HepG2 (cell line): Measurements from ENCODE around the gene SLC13A3. TPM values are rescaled to one million over a fixed set of nuclear protein-coding genes. Genes with fewer than 3 reads are reported as not detected.

Experiments used
- GATAD1 ChIP-seq: IDR thresholded peaks from 2 replicates; pipeline ENCODE4 v1.6.1; 2016; ENCODE audit warnings: missing genetic modification reagents, missing compliant biosample characterization
- GATAD2A ChIP-seq: IDR thresholded peaks from 2 replicates; pipeline ENCODE4 v1.6.1; 2016
- HNRNPH1 ChIP-seq: fragments of 200-400 bp; formaldehyde crosslinking; optimal IDR thresholded peaks from 2 replicates; pipeline ENCODE3; 2017; ENCODE audit warnings: mild to moderate bottlenecking, low read depth, low read length
- HNRNPLL ChIP-seq: fragments of 200-400 bp; formaldehyde crosslinking; IDR thresholded peaks from 2 replicates; pipeline ENCODE4 v1.6.1; 2017; ENCODE audit warnings: mild to moderate bottlenecking, low read depth, low read length; ENCODE audit not compliant: poor library complexity, severe bottlenecking
- ISL2 ChIP-seq: sonication (generic); formaldehyde crosslinking; IDR thresholded peaks from 2 replicates; pipeline ENCODE4 v1.5.0; 2020; ENCODE audit warnings: missing genetic modification reagents
- KAT2B ChIP-seq: fragments of 150-350 bp; IDR thresholded peaks from 2 replicates; pipeline ENCODE4 v1.6.1; 2014; ENCODE audit warnings: low read depth, low read length, borderline replicate concordance
- MXD1 ChIP-seq: sonication (generic); formaldehyde crosslinking; IDR thresholded peaks from 2 replicates; pipeline ENCODE4 v1.4.0; 2020; ENCODE audit warnings: mild to moderate bottlenecking, missing genetic modification reagents
- NCOA2 ChIP-seq: sonication (generic); formaldehyde crosslinking; IDR thresholded peaks from 2 replicates; pipeline ENCODE4 v1.8.0; 2022; ENCODE audit warnings: inconsistent platforms
- NR1H2 ChIP-seq: sonication (generic); formaldehyde crosslinking; IDR thresholded peaks from 2 replicates; pipeline ENCODE4 v1.8.1; 2022; ENCODE audit warnings: low read depth, missing genetic modification reagents, borderline replicate concordance
- PHF8 ChIP-seq: sonication (generic); formaldehyde crosslinking; IDR thresholded peaks from 2 replicates; pipeline ENCODE4 v1.5.0; 2020; ENCODE audit warnings: missing genetic modification reagents
- RAD21 ChIP-seq: fragments of 450-650 bp; formaldehyde crosslinking; IDR thresholded peaks from 2 replicates; pipeline ENCODE4 v1.5.0; 2020; ENCODE audit warnings: mild to moderate bottlenecking
- SNAPC4 ChIP-seq: sonication (generic); formaldehyde crosslinking; IDR thresholded peaks from 2 replicates; pipeline ENCODE4 v1.4.0; 2020; ENCODE audit warnings: mild to moderate bottlenecking, missing genetic modification reagents
- SPEN ChIP-seq: sonication (generic); formaldehyde crosslinking; IDR thresholded peaks from 2 replicates; pipeline ENCODE4 v1.5.1; 2020; ENCODE audit warnings: low read depth, mild to moderate bottlenecking, missing genetic modification reagents
- SSRP1 ChIP-seq: IDR thresholded peaks from 2 replicates; pipeline ENCODE4 v1.6.1; 2016; ENCODE audit warnings: control low read depth
- TARDBP ChIP-seq: sonication (generic); formaldehyde crosslinking; IDR thresholded peaks from 2 replicates; pipeline ENCODE4 v1.8.0; 2022; ENCODE audit warnings: mild to moderate bottlenecking, missing genetic modification reagents
- TBX2 ChIP-seq: sonication (generic); formaldehyde crosslinking; IDR thresholded peaks from 2 replicates; pipeline ENCODE4 v1.5.0; 2020; ENCODE audit warnings: missing genetic modification reagents, mild to moderate bottlenecking, borderline replicate concordance
- THAP11 ChIP-seq: IDR thresholded peaks from 2 replicates; pipeline ENCODE4 v1.6.1; 2016; ENCODE audit warnings: missing biosample characterization, missing genetic modification reagents
- U2AF1 ChIP-seq: fragments of 200-400 bp; formaldehyde crosslinking; optimal IDR thresholded peaks from 2 replicates; pipeline ENCODE3; 2017; ENCODE audit warnings: mild to moderate bottlenecking, low read depth, low read length
- ZFP1 ChIP-seq: IDR thresholded peaks from 2 replicates; pipeline ENCODE4 v1.6.1; 2016
- ZFP36L2 ChIP-seq: sonication (generic); formaldehyde crosslinking; IDR thresholded peaks from 2 replicates; pipeline ENCODE4 v1.4.0; 2020; ENCODE audit warnings: missing genetic modification reagents
- ZNF333 ChIP-seq: sonication (generic); formaldehyde crosslinking; IDR thresholded peaks from 2 replicates; pipeline ENCODE4 v1.4.0; 2020; ENCODE audit warnings: mild to moderate bottlenecking, missing genetic modification reagents, borderline replicate concordance
- ZNF605 ChIP-seq: sonication (generic); formaldehyde crosslinking; IDR thresholded peaks from 2 replicates; pipeline ENCODE4 v1.8.0; 2022; ENCODE audit warnings: mild to moderate bottlenecking, missing genetic modification reagents
- polyA plus RNA-seq, 8 experiments: library from polyadenylated mRNA; depleted of rRNA in 3 of 8; stranded (reverse) in 7 of 8; unstranded in 1 of 8; fragments of >200 nt; fragmentation: Illumina TruSeq in 4 of 8; extraction: Trizol in 4 of 8; gene quantifications; 2 replicates each; pipeline versions ENCODE4 v1.2.1 to v1.2.3, GENCODE V29; 2011 to 2016; ENCODE audit warnings: low read depth in 4 of 8, missing spikeins in 1 of 8, mixed read lengths in 1 of 8; ENCODE audit not compliant: insufficient read depth in 1 of 8
- total RNA-seq, 5 experiments: library from RNA; depleted of rRNA; stranded (reverse); fragments of >200 nt; fragmentation: Illumina TruSeq; extraction: Trizol; gene quantifications; 2 replicates each; pipeline ENCODE4 v1.2.3, GENCODE V29; 2016; ENCODE audit warnings: low read depth in 1 of 5

The SLC13A3 gene
- total and polyA plus RNA-seq, 2 of the 13 experiments (the other 11 are each of a cell fraction or from before 2014, with no cell fraction given), result 66.5 to 76.0 TPM

GRCh38 chr20:46674253-46675083 lies 23.2 kb upstream of the SLC13A3 start (continued):
- TF ChIP-seq ZFP36L2 (CRISPR knock-in tag), result no peak
- TF ChIP-seq NCOA2, result peak; percentile 97
- TF ChIP-seq MXD1 (CRISPR knock-in tag), result peak; percentile 63; the same call in 1 of the 2 replicates
- peak; percentile 90 for TF ChIP-seq TARDBP (CRISPR knock-in tag)
- TF ChIP-seq RAD21, result peak; percentile 77
- peak; percentile 88 for TF ChIP-seq SPEN
- peak; percentile 52 for TF ChIP-seq THAP11 (CRISPR knock-in tag)
- TF ChIP-seq HNRNPH1, result no peak
- TF ChIP-seq SNAPC4 (CRISPR knock-in tag), result peak; percentile 86
- peak; percentile 78 for TF ChIP-seq U2AF1
- TF ChIP-seq HNRNPLL, result peak; percentile 42
- TF ChIP-seq NR1H2 (CRISPR knock-in tag), result peak; percentile 52; the same call in 1 of the 2 replicates
- TF ChIP-seq SSRP1, result peak; percentile 77; the same call in 1 of the 2 replicates
- peak; percentile 64 for TF ChIP-seq PHF8
- TF ChIP-seq ZNF605 (CRISPR knock-in tag), result peak; percentile 96
- 0 out of 2 replicates have a peak, but pooled peaks have one; percentile 70 for TF ChIP-seq ZNF333 (CRISPR knock-in tag)
- TF ChIP-seq ZFP1, result peak; percentile 66
- no peak for TF ChIP-seq KAT2B
- peak; percentile 96 for TF ChIP-seq TBX2 (CRISPR knock-in tag)
- peak; percentile 97 for TF ChIP-seq ISL2 (CRISPR knock-in tag)
- TF ChIP-seq GATAD2A (CRISPR knock-in tag), result peak; percentile 87
- no peak for TF ChIP-seq GATAD1
